HG02870 (cell line): Measurements from ENCODE around the gene CRYBG2.
"Not testable (repeated sequence)": the region's sequence is repeated elsewhere in the genome, so short reads cannot be mapped to it uniquely, and the experiment has no call there.

Experiments
- ATAC-seq: cut with Tn5 transposase; IDR thresholded peaks from one replicate; pipeline ENCODE4 v1.9.1; 2021; ENCODE audit warnings: mild to moderate bottlenecking, moderate library complexity; ENCODE audit not compliant: unreplicated experiment

The CRYBG2 gene

GRCh38 chr1:26351590-26352337, 2.2 kb downstream of the CRYBG2 start:
- ATAC-seq, result no peak

- ATAC-seq, result no peak
These were observed 3.0 kb downstream of the CRYBG2 start for GRCh38 chr1:26350701-26351589.

DNA sequence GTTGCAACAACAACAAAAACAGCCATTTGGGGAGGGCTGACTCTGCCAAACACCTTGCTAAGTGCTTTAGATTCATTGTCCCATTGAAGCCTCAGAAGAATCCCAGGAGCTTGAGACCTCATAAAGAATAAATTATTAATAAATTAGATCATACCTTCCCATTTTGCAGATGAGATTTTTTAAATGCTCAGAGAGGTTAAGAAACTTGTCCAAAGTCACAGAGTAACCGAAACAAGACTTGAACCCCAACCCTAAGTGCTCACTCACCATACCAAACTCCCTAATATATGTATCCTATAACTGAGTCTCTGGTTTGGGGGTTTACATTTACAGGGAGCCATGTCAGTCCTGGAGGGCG, 3.6 kb downstream of the CRYBG2 start:
- ATAC-seq, result no peak

- no peak for ATAC-seq
These were observed 4.1 kb downstream of the CRYBG2 start for GRCh38 chr1:26349877-26350244.

- no peak for ATAC-seq
These were observed 4.6 kb downstream of the CRYBG2 start for GRCh38 chr1:26349188-26349876.

DNA sequence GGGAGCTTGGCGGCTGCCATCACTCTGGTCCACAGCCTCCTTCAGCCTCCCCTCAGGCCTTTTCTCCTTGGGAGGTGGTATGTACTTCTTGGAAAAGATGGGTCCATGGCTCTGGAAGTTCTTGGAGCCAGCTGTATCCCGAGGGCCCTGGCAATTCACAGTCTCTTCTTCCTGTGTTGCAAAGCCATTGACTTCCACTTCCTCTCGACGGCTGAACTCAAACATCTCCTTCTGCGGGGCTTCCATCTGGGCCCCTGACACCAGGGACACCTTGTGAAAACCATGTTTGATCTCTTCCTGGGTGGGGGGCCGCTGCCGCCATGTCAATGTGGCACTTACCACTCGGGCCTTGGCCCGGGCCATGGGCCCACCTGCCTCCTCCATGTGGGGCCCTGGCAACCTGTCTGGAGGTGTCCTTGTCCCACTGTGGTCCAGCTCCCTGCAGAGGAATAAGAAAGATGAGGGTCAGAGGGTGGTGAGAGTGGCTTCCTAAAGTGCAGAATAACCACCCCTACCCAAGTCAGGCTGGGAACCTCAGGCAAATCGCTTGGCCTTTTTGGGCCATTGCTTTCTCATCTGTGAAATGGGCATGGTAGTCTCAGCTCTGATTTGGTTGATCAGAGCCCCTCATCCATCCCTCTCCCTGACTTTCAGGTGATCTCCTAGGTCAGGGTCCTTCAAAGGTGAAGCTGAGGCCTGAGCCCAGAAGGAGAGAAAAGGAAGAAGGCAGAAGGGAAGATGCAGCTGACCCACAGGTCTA, 7.5 kb downstream of the CRYBG2 start:
- ATAC-seq, result no peak

- no peak for ATAC-seq
These were observed 8.2 kb downstream of the CRYBG2 start for GRCh38 chr1:26345718-26346117.

DNA sequence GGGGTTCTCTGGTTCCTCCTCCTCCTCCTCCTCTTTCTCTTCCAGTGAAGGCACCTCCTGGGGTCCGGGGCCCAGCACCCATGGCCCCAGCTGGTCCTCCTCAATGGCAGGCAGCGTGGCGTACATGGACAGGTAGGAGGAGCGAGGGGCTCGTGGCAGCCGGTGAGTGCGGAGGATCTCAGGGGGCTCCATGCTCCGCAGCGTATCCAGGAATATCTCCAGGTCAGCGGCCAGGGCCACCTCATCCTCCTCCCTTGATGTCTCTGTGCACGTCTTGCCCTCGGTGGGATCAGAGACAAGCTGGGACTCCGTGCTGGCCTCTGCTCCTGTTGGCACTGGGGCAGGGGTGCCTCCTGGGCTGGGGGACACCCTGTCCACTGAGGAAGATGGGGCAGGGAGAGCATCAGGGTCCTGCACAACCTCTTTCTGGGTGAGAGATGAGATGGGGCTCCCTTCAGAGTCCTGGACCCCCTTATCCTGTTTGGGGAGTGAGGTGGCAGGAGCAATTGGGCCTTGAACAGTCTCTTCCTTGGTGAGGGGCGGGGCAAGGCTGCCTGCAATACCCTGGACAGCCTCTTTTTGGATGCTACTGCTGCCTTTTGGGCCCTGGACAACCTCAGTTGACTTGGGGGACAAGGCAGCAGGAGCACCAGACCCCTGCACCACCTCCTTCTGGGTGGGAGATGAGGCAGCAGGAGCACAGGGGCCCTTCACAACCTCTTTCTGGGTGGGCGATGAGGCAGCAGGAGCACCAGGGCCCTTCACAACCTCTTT, 9.6 kb downstream of the CRYBG2 start:
- ATAC-seq, result no peak

GRCh38 chr1:26340047-26340481, 13.9 kb downstream of the CRYBG2 start:
- ATAC-seq, result no peak

DNA sequence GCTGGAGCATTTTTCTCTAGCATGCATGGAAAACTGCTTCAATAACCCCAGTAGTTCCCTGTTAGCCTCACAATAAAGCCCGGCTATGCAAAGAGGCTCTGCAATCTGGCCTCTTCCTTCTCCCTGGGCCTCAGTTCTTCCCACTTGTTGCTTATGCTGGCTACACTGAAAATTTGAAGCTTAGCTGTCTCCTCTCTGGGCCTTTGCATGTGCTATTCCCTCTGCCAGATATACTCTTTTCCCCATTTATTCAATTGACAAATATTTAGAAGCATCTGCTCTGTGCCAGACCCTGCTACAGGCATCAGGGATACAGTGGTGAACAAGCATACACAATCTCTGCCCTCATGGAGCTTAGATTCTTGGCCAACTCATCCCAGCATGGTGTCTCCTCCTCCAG, 15.3 kb downstream of the CRYBG2 start:
- no peak for ATAC-seq

DNA sequence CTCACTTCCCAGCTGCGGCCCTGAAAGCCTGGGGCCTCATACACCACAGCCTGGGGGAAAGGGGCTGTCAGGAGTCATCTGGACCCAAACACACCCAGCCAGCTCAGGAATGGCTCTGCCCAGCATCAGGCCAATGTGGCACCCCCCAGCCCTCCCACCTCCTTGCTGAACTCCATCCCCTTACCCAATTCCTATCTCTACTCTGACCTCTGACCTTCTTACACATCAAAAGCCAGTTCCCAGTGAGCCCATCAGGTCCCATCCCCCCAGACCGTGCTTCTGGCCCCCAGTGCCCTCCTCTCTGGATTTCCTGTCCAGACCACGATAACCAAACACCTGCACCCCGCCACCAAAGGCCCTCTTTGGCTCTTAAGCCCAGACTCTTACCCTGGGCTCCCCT, 16.3 kb downstream of the CRYBG2 start:
- ATAC-seq, result no peak

GRCh38 chr1:26337206-26337535, 16.8 kb downstream of the CRYBG2 start:
- no peak for ATAC-seq

DNA sequence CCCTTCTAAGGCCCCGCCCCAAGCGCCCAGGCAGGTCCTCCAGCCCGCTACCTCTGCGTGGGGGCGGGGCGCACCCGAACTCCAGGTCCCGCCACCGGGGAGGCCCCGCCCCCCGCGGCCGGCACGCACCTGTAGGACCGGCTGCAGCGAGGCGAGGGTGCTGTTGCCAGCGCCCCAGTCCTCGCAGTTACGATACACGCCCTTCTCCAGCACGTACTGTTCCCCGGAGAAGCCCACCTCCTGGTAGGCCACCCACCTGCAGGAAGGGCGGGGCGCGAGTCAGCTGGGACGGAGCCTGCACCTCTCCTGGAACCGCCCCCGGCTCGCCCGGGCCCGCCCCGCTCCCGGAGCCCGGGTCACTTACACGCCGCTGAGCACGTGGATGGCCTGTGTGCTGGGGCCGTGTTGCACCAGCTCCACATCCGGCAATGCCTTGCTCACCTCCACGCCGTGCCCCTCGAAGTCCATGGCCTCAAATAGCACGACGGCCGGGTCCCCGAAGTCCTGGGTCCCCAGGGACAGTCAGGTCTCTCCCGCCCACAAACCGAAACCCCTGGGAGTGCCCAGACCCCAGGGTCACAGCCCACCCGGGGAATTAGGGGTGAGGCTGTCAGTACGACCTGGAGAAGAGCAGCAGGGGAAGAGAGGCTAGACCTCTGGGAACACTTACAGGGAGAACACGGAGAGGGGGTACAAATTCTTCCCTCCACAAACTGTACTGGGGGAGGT, 17.3 kb downstream of the CRYBG2 start:
- ATAC-seq, result no peak

DNA sequence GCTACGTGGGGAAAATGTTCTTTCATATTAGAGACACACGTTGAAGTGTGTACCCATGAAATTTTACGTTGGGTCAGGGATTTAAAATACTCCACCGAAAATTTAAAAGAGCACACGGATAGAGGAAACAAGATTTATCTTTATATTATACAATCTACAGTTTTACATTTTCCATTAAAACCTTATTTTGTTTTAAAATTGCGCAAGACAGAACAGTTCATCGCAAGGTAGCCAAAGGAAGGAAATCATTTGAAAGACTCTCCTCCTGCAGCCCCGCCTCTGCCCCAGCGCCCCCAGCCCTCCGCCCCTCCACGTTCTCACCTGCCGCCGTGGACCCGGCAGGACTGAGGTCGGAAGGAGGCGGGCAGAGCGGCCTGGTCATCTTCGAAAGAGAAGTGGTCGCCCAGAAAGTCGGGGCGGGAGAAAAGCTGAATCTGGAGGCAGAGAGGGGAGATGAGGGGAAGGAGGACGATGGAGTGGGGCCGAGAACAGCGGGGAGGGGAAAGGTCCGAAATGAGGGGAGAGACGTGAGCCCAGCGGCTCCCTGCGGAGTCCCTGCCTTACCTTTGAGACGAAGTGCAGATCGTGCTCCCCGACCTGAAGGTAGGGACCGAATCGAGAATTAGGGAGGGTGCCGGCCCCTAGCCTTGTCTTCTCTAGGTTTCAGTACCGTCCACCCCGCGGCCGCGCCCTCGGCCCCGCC, 18.0 kb downstream of the CRYBG2 start:
- no peak for ATAC-seq

DNA sequence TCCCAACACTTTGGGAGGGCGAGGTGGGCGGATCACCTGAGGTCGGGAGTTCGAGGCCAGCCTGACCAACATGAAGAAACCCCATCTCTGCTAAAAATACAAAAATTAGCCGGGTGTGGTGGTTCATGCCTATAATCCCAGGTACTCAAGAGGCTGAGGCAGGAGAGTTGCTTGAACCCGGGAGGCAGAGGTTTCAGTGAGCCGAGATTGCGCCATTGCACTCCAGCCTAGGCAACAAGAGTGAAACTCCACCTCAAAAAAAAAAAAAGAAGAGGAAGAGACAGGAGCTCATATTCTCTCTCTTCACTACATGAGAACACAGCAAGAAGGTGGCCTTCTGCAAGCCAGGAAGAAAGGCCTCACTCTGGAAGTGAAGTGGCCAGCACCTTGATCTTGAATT, 20.6 kb downstream of the CRYBG2 start:
- not testable (repeated sequence) for ATAC-seq

DNA sequence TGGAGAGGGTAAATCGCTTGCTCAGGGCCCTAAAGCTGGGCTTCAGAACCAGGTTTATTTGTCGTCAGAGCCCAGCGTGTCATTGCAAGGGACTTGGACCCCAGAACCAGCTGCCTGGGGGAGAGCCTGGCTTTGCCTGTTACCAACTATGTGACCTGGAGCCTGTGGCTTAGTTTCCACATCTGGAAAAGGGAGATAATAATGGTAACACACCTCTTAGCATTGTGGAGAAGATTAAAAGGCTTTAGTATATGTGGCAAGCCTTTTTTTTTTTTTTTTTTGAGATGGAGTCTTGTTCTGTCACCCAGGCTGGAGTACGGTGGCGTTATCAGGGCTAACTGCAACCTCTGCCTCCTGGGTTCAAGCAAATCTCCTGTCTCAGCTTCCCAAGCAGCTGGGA, 23.7 kb downstream of the CRYBG2 start:
- no peak for ATAC-seq

GRCh38 chr1:26329380-26329779, 24.6 kb downstream of the CRYBG2 start:
- not testable (repeated sequence) for ATAC-seq

DNA sequence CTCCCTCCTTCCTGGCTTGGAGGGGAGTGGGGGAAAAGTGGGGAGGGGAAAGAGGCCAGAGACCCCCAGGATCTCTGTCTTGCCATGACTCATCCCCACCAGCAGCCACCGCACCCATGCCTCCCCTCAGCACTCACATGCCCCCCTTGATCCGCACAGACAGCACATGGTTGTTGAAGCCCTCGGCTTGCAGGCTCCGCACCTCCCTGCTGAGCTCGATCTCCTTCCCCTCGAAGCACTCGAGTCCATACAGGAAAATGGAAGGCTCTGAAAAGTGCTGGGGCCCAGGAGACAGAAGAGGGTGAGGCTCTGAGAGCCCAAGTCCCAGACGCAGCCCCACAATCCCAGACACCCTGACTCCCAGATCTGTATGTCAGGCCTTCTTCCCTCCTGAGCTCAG, 25.3 kb downstream of the CRYBG2 start:
- ATAC-seq, result no peak

GRCh38 chr1:26327956-26328362, 26.0 kb downstream of the CRYBG2 start:
- ATAC-seq, result no peak
